HepG2 (cell line): ENCODE results near the gene MACROD2. TPM values are rescaled to one million over a fixed set of nuclear protein-coding genes. Genes with fewer than 3 reads are reported as not detected.

Experiments
- ATAC-seq: fragments of 200-7000 bp; cut with Tn5 transposase; 3 replicates; pipeline ENCODE4 v1.9.1; 2020; ENCODE audit warnings: mild to moderate bottlenecking, moderate library complexity
- BruUV-seq: library from RNA; stranded (reverse); fragments of 400-500 nt; replicated peaks from 2 replicates; lab custom pipeline; 2021; lab: Mats Ljungman, UMichigan
- CTCF ChIA-PET: fragments of 300-600 bp; formaldehyde crosslinking; extraction: SDS; loops from one replicate; lab custom pipeline; 2021; ENCODE audit warnings: low total read pairs, inconsistent platforms, low intra/inter-chr PET ratio; lab: Yijun Ruan, JAX
- POLR2A ChIA-PET: fragments of 350-600 bp; sonication (Branson Sonifier 250); formaldehyde crosslinking; loops from one replicate; lab custom pipeline; 2020; ENCODE audit warnings: antibody characterized with exemption, inconsistent platforms; lab: Yijun Ruan, JAX
- DNase-seq: peaks from one replicate; pipeline ENCODE4 v3.0.0-alpha.2; 2015; ENCODE audit warnings: low spot score
- FAIRE-seq: peaks from 3 replicates; lab custom pipeline; 2011; peaks lifted over from hg19 to GRCh38; lab: Jason Lieb, UNC
- H2AFZ ChIP-seq: one replicate; pipeline ENCODE4 v1.6.1; 2011; ENCODE audit warnings: low read length, inconsistent platforms
- H3K27ac ChIP-seq: fragments of 300-600 bp; 3 replicates; pipeline ENCODE4 v1.8.0; 2011; ENCODE audit warnings: mixed run types, mild to moderate bottlenecking, mixed read lengths, low read length, inconsistent platforms; ENCODE audit not compliant: insufficient read depth; ENCODE audit errors: extremely low read length
- H3K27me3 ChIP-seq, 2 experiments: fragments of 200-600 bp in 1 of 2; 2 replicates in 1 of 2; 3 replicates in 1 of 2; pipeline versions ENCODE4 v1.6.0 to v1.8.0; 2011; ENCODE audit warnings: low read length in 2 of 2, mild to moderate bottlenecking in 2 of 2, moderate library complexity in 2 of 2, inconsistent platforms in 1 of 2; ENCODE audit not compliant: insufficient read depth in 2 of 2, control insufficient read depth in 1 of 2
- H3K36me3 ChIP-seq, 2 experiments: fragments of 200-600 bp in 1 of 2; replicated peaks in 1 of 2; 2 replicates in 1 of 2; 3 replicates in 1 of 2; pipeline versions ENCODE4 v1.5.1 to v1.8.0; 2011; ENCODE audit warnings: low read length in 2 of 2, inconsistent platforms in 1 of 2; ENCODE audit not compliant: insufficient read depth in 2 of 2, control insufficient read depth in 1 of 2
- H3K4me1 ChIP-seq: 2 replicates; pipeline ENCODE4 v1.5.1; 2012; ENCODE audit warnings: low read length, inconsistent platforms; ENCODE audit not compliant: insufficient read depth
- H3K4me2 ChIP-seq: 2 replicates; pipeline ENCODE4 v1.6.0; 2011; ENCODE audit warnings: low read depth, low read length, inconsistent platforms
- H3K4me3 ChIP-seq, 3 experiments: fragments of 200-600 bp in 1 of 3; sonication (generic), shearing (Covaris generic) in 1 of 3; replicated peaks in 1 of 3; 2 replicates each; pipeline ENCODE4 v1.5.1; 2011 to 2016; ENCODE audit warnings: low read length in 3 of 3, inconsistent platforms in 2 of 3, low read depth in 2 of 3, mild to moderate bottlenecking in 2 of 3, control low read depth in 1 of 3, mixed read lengths in 1 of 3; ENCODE audit not compliant: insufficient read depth in 1 of 3
- H3K79me2 ChIP-seq: one replicate; pipeline ENCODE4 v1.6.1; 2011; ENCODE audit warnings: low read length, inconsistent platforms; ENCODE audit not compliant: insufficient read depth
- H3K9ac ChIP-seq: 2 replicates; pipeline ENCODE4 v1.6.0; 2011; ENCODE audit warnings: mild to moderate bottlenecking, low read depth, low read length, inconsistent platforms; ENCODE audit not compliant: insufficient read depth
- H3K9me3 ChIP-seq: 2 replicates; pipeline ENCODE4 v1.5.1; 2012; ENCODE audit warnings: mild to moderate bottlenecking, low read length
- H4K20me1 ChIP-seq: 2 replicates; pipeline ENCODE4 v1.6.0; 2011; ENCODE audit warnings: inconsistent platforms, mild to moderate bottlenecking, low read length, moderate library complexity; ENCODE audit not compliant: insufficient read depth
- CHD4 ChIP-seq: fragments of 200-600 bp; sonication (generic); IDR thresholded peaks from 2 replicates; pipeline ENCODE4 v1.7.0; 2017; ENCODE audit warnings: mild to moderate bottlenecking, low read length, borderline replicate concordance
- HDAC1 ChIP-seq: sonication (generic); formaldehyde crosslinking; IDR thresholded peaks from 2 replicates; pipeline ENCODE4 v1.5.1; 2020; ENCODE audit warnings: mild to moderate bottlenecking, missing genetic modification reagents
- IKZF1 ChIP-seq: fragments of 450-650 bp; IDR thresholded peaks from 2 replicates; pipeline ENCODE4 v1.7.1; 2016
- NR2F2 ChIP-seq: IDR thresholded peaks from 2 replicates; pipeline ENCODE4 v1.6.1; 2012; ENCODE audit warnings: low read depth, inconsistent platforms, borderline replicate concordance
- TBP ChIP-seq: sonication (generic); formaldehyde crosslinking; IDR thresholded peaks from 2 replicates; pipeline ENCODE4 v1.5.0; 2020; ENCODE audit warnings: missing genetic modification reagents
- ZNF101 ChIP-seq: sonication (generic); formaldehyde crosslinking; IDR thresholded peaks from 2 replicates; pipeline ENCODE4 v1.4.0; 2020; ENCODE audit warnings: mild to moderate bottlenecking, low read depth, missing genetic modification reagents, borderline replicate concordance
- ZNF124 ChIP-seq: sonication (generic); formaldehyde crosslinking; IDR thresholded peaks from 2 replicates; pipeline ENCODE4 v1.4.0; 2020; ENCODE audit warnings: missing genetic modification reagents
- ZNF3 ChIP-seq: IDR thresholded peaks from 2 replicates; pipeline ENCODE4 v1.7.0; 2017; ENCODE audit warnings: inconsistent platforms
- ZNF746 ChIP-seq: sonication (generic); formaldehyde crosslinking; IDR thresholded peaks from 2 replicates; pipeline ENCODE4 v1.8.0; 2022; ENCODE audit warnings: mild to moderate bottlenecking, missing genetic modification reagents
- ZNF850 ChIP-seq: sonication (generic); formaldehyde crosslinking; conservative IDR thresholded peaks from 2 replicates; pipeline ENCODE4 v1.9.0; 2021; ENCODE audit warnings: mild to moderate bottlenecking, missing genetic modification reagents
- ZNF883 ChIP-seq: sonication (generic); formaldehyde crosslinking; IDR thresholded peaks from 2 replicates; pipeline ENCODE4 v1.5.1; 2020; ENCODE audit warnings: mild to moderate bottlenecking, missing genetic modification reagents; ENCODE audit errors: not compliant biosample characterization
- WGBS: methylation state at CpG from one replicate; pipeline ENCODE4 v1.1.6; 2017; ENCODE audit warnings: low lambda C conversion rate; 5-methylcytosine and 5-hydroxymethylcytosine counted together
- in situ Hi-C: cut with HindIII; loops from 2 replicates; pipeline ENCODE4 v1.10.0; 2017; ENCODE audit warnings: low pct_unique_long_range_greater_than_20kb; ENCODE audit not compliant: extremely low pct_ligation_motif_present
- intact Hi-C: fragments of 100-400 bp; cut with micrococcal nuclease; formaldehyde crosslinking; loops from one replicate; pipeline ENCODE4 v1.10.0; 2022; ENCODE audit not compliant: unreplicated experiment
- polyA plus RNA-seq, 8 experiments: library from polyadenylated mRNA; depleted of rRNA in 3 of 8; stranded (reverse) in 7 of 8; unstranded in 1 of 8; fragments of >200 nt; fragmentation: Illumina TruSeq in 4 of 8; extraction: Trizol in 4 of 8; gene quantifications; 2 replicates each; pipeline versions ENCODE4 v1.2.1 to v1.2.3, GENCODE V29; 2011 to 2016; ENCODE audit warnings: low read depth in 4 of 8, missing spikeins in 1 of 8, mixed read lengths in 1 of 8; ENCODE audit not compliant: insufficient read depth in 1 of 8
- total RNA-seq, 5 experiments: library from RNA; depleted of rRNA; stranded (reverse); fragments of >200 nt; fragmentation: Illumina TruSeq; extraction: Trizol; gene quantifications; 2 replicates each; pipeline ENCODE4 v1.2.3, GENCODE V29; 2016; ENCODE audit warnings: low read depth in 1 of 5
- TF ChIP-seq, protein P1 (sequence below): sonication (generic); formaldehyde crosslinking; IDR thresholded peaks from 2 replicates; pipeline ENCODE4 v1.4.0; 2020; ENCODE audit warnings: missing genetic modification reagents, borderline replicate concordance

MACROD2 gene
- total and polyA plus RNA-seq, 2 of the 13 experiments (the other 11 are each of a cell fraction or from before 2014, with no cell fraction given) = 0.13 to 0.51 TPM

DNA sequence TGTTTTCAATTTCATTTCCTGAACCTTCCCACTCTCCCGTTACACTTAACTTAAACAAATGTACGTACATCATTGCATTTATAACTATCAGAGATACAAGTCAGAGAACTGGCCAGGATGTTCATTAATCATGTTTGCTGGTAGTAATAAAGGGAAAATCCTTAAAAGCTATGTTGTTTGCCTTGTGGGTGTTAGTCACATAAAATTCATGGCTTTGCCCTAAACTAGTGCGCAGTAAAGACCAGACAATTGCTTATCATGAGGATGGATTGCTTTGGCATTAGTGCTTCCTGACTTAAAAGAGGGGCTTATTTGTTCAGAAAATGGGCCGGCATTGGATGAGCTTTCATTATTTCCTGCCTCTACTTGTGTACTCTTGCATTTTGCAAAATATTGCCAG, 1379.4 kb downstream of the MACROD2 start:
- ATAC-seq (no peak), FAIRE-seq (no peak)
- intact Hi-C loops = no loop called here
- H4K20me1 ChIP-seq = no peaks in the 10 kb centered on the region
- H3K4me1 ChIP-seq = no peaks in the 10 kb centered on the region
- no peak overlapping the region for H3K9ac ChIP-seq
- TF ChIP-seq HDAC1 (CRISPR knock-in tag) (no peak), ZNF850 (no peak), ZNF124 (no peak), NR2F2 (no peak), CHD4 (no peak), TBP (CRISPR knock-in tag) (no peak), IKZF1 (no peak), ZNF101 (CRISPR knock-in tag) (no peak), ZNF3 (CRISPR knock-in tag) (no peak), ZNF883 (CRISPR knock-in tag) (no peak), ZNF746 (no peak)
- TF ChIP-seq, protein P1, sequence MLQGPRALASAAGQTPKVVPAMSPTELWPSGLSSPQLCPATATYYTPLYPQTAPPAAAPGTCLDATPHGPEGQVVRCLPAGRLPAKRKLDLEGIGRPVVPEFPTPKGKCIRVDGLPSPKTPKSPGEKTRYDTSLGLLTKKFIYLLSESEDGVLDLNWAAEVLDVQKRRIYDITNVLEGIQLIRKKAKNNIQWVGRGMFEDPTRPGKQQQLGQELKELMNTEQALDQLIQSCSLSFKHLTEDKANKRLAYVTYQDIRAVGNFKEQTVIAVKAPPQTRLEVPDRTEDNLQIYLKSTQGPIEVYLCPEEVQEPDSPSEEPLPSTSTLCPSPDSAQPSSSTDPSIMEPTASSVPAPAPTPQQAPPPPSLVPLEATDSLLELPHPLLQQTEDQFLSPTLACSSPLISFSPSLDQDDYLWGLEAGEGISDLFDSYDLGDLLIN = no peak
- TF ChIP-seq, all 625 proteins: peak for 0
- Histone ChIP-seq H2AFZ (no peak overlapping the region), H3K27ac (no peak overlapping the region), H3K27me3 (no peaks in the 10 kb centered on the region), H3K9me3 (peaks cover 36% of the 10 kb centered on the region), H3K79me2 (no peaks in the 10 kb centered on the region), H3K4me2 (no peak overlapping the region), H3K4me3 (no peak overlapping the region), H3K36me3 (no peaks in the 10 kb centered on the region)
- no peak for DNase-seq
- in situ Hi-C loops = no loop called here
- POLR2A ChIA-PET = no interaction called here
- 34% methylated on average over 4 of the region's 4 CpGs for WGBS
- BruUV-seq = no TSS peak
- CTCF ChIA-PET = no interaction called here
